Keratinocyte (primary cell): ENCODE results near the gene GUK1. TPM values are rescaled to one million over a fixed set of nuclear protein-coding genes. Genes with fewer than 3 reads are reported as not detected.

Experiments used
- DNase-seq: peaks from one replicate; pipeline ENCODE4 v3.0.0-alpha.2; 2011; ENCODE audit warnings: low read depth, missing footprints, low spot score
- FAIRE-seq: peaks from 2 replicates; lab custom pipeline; 2011; peaks lifted over from hg19 to GRCh38; lab: Jason Lieb, UNC
- H2AFZ ChIP-seq: 2 replicates; pipeline ENCODE4 v1.6.0; 2012; ENCODE audit warnings: low read length, control low read depth, inconsistent platforms; ENCODE audit not compliant: control insufficient read depth
- H3K27ac ChIP-seq: 2 replicates; pipeline ENCODE4 v1.5.1; 2011; ENCODE audit warnings: low read length; ENCODE audit not compliant: control insufficient read depth, insufficient read depth
- H3K27me3 ChIP-seq: 3 replicates; pipeline ENCODE4 v1.6.0; 2011; ENCODE audit warnings: low read length; ENCODE audit not compliant: control insufficient read depth, insufficient read depth; ENCODE audit errors: extremely low read depth
- H3K36me3 ChIP-seq, 2 experiments: 2 replicates in 1 of 2; 3 replicates in 1 of 2; pipeline ENCODE4 v1.5.1; 2011; ENCODE audit warnings: low read length in 2 of 2, mild to moderate bottlenecking in 1 of 2; ENCODE audit not compliant: control insufficient read depth in 2 of 2, insufficient read depth in 2 of 2; ENCODE audit errors: extremely low read depth in 1 of 2
- H3K4me1 ChIP-seq: 3 replicates; pipeline ENCODE4 v1.5.1; 2011; ENCODE audit warnings: low read length; ENCODE audit not compliant: control insufficient read depth, insufficient read depth; ENCODE audit errors: extremely low read depth
- H3K4me2 ChIP-seq: 3 replicates; pipeline ENCODE4 v1.6.0; 2011; ENCODE audit warnings: low read depth, low read length; ENCODE audit not compliant: control insufficient read depth, insufficient read depth; ENCODE audit errors: extremely low read depth
- H3K4me3 ChIP-seq, 3 experiments: fragments of 200-600 bp in 1 of 3; sonication (generic) in 1 of 3; 2 replicates in 2 of 3; 3 replicates in 1 of 3; pipeline ENCODE4 v1.5.1; 2011 to 2016; ENCODE audit warnings: low read length in 3 of 3, mild to moderate bottlenecking in 3 of 3, control low read depth in 2 of 3, inconsistent platforms in 1 of 3, low read depth in 1 of 3, mixed read lengths in 1 of 3, mixed run types in 1 of 3, moderate library complexity in 1 of 3; ENCODE audit not compliant: control insufficient read depth in 2 of 3, insufficient read depth in 2 of 3; ENCODE audit errors: extremely low read depth in 1 of 3
- H3K79me2 ChIP-seq: 2 replicates; pipeline ENCODE4 v1.6.0; 2012; ENCODE audit warnings: low read length; ENCODE audit not compliant: control insufficient read depth, insufficient read depth
- H3K9ac ChIP-seq: 3 replicates; pipeline ENCODE4 v1.6.0; 2011; ENCODE audit warnings: low read length; ENCODE audit not compliant: control insufficient read depth, insufficient read depth; ENCODE audit errors: extremely low read depth
- H3K9me1 ChIP-seq: 3 replicates; pipeline ENCODE4 v1.6.0; 2011; ENCODE audit warnings: low read length; ENCODE audit not compliant: control insufficient read depth, insufficient read depth; ENCODE audit errors: extremely low read depth
- H3K9me3 ChIP-seq: 2 replicates; pipeline ENCODE4 v1.5.1; 2012; ENCODE audit warnings: low read depth, low read length; ENCODE audit not compliant: control insufficient read depth
- H4K20me1 ChIP-seq: 3 replicates; pipeline ENCODE4 v1.6.0; 2011; ENCODE audit warnings: low read length; ENCODE audit not compliant: control insufficient read depth, insufficient read depth; ENCODE audit errors: extremely low read depth
- EZH2 ChIP-seq: IDR thresholded peaks from one replicate; pipeline ENCODE4 v1.6.1; 2012; ENCODE audit warnings: inconsistent platforms, mild to moderate bottlenecking, low read length, moderate library complexity
- dilution Hi-C: fragments of 300-500 bp; cut with MboI; formaldehyde crosslinking; loops from one replicate; pipeline ENCODE4 v1.7.0; 2020; ENCODE audit warnings: low sequenced_read_pairs; ENCODE audit not compliant: extremely low pct_ligation_motif_present
- polyA plus RNA-seq, 5 experiments: library from polyadenylated mRNA; depleted of rRNA in 3 of 5; stranded (reverse) in 3 of 5; stranded (forward) in 1 of 5; unstranded in 1 of 5; fragments of >200 nt; gene quantifications; 1 replicate in 1 of 5; 2 replicates in 3 of 5; 3 replicates in 1 of 5; pipeline versions ENCODE4 v1.2.1 to v1.2.3, GENCODE V29; 2011 to 2012; ENCODE audit warnings: missing spikeins in 2 of 5, low read depth in 1 of 5, low replicate concordance in 1 of 5
- TF ChIP-seq, protein P1 (sequence below), 3 experiments: IDR thresholded peaks in 1 of 3; conservative IDR thresholded peaks in 1 of 3; optimal IDR thresholded peaks in 1 of 3; 2 replicates in 2 of 3; 3 replicates in 1 of 3; pipeline versions ENCODE3 to v1.5.1; 2011; ENCODE audit warnings: low read length in 3 of 3, mild to moderate bottlenecking in 3 of 3, moderate library complexity in 2 of 3, control low read depth in 1 of 3, inconsistent platforms in 1 of 3; ENCODE audit not compliant: insufficient read depth in 2 of 3; ENCODE audit errors: extremely low read depth in 1 of 3

GUK1 gene
- polyA plus RNA-seq, 1 donor (not counting 4 experiments of a cell fraction or from before 2014, with no cell fraction given), result 450 TPM

DNA sequence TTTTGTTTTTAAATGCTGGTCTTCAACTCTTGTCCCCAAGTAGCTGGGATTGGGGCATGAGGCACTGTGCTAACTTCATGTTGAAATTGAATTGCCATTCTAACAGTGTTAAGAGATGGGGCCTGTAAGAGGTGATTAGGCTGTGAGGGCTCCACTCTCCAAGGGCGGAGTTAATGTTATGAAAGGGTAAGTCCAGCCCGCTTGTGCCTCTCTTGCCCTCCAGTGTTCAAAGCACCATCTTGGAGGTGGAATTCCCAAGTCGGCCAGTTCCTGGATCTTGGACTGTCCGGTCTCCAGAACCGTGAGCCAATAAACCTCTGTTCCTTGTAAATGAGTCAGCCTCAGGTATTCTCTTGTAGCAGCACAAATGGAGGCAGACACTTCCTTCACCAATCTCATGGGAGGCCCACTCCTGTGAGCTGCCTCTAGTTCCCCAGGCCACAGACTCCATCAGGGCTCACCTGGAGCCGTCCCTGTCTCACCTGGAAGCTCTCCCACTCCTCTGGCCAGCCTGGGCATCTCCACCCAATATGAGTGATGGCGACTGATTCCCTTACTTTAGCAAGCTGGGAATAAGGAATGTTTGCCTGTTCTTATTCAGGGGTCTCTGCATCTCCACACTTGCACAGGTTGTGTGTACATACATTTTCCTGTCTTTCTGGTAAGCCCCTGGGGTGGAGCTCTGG lies 41.0 kb downstream of the GUK1 start:
- no peaks in the 10 kb centered on the region for H4K20me1 ChIP-seq
- H3K9ac ChIP-seq, result no peak overlapping the region
- H3K27me3 ChIP-seq, result no peaks in the 10 kb centered on the region
- no peak overlapping the region for H2AFZ ChIP-seq
- H3K4me1 ChIP-seq, result no peaks in the 10 kb centered on the region
- H3K4me2 ChIP-seq, result no peak overlapping the region
- no peak for DNase-seq
- H3K9me3 ChIP-seq, result no peaks in the 10 kb centered on the region
- no peak overlapping the region for H3K27ac ChIP-seq
- no peak for FAIRE-seq
- H3K36me3 ChIP-seq, result no peaks in the 10 kb centered on the region
- dilution Hi-C loops, result no loop called here
- H3K9me1 ChIP-seq, result no peaks in the 10 kb centered on the region
- no peak overlapping the region for H3K4me3 ChIP-seq
- no peaks in the 10 kb centered on the region for H3K79me2 ChIP-seq
- no peak for TF ChIP-seq EZH2

DNA sequence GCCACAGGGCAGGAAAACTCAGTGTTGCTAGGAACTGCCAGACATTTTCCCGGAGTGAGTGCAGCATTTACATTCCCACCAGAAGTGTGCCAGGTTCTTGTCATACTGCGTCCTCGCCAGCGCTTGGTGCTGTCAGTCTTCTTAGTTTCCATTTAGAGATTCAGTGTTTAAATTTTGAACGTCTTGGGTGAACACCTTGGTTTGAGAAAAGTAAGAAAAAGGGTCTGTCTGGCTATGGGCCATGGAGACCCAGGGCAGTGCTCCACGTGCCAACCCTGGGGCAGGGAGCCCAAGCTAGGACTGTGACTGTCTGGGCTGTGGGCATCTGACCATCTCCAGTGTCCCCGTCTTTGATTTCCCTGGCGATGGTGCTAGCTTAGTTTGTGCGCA lies 41.6 kb downstream of the GUK1 start:
- H2AFZ ChIP-seq, result no peak overlapping the region
- no peaks in the 10 kb centered on the region for H3K4me1 ChIP-seq
- no peak for TF ChIP-seq EZH2
- TF ChIP-seq, protein P1, sequence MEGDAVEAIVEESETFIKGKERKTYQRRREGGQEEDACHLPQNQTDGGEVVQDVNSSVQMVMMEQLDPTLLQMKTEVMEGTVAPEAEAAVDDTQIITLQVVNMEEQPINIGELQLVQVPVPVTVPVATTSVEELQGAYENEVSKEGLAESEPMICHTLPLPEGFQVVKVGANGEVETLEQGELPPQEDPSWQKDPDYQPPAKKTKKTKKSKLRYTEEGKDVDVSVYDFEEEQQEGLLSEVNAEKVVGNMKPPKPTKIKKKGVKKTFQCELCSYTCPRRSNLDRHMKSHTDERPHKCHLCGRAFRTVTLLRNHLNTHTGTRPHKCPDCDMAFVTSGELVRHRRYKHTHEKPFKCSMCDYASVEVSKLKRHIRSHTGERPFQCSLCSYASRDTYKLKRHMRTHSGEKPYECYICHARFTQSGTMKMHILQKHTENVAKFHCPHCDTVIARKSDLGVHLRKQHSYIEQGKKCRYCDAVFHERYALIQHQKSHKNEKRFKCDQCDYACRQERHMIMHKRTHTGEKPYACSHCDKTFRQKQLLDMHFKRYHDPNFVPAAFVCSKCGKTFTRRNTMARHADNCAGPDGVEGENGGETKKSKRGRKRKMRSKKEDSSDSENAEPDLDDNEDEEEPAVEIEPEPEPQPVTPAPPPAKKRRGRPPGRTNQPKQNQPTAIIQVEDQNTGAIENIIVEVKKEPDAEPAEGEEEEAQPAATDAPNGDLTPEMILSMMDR (optimal IDR thresholded peaks at IDR 0.05 in 1 of 3, IDR thresholded peaks at IDR 0.05 in 1 of 3, conservative IDR thresholded peaks at IDR 0.05 in 1 of 3; ENCODE audit: extremely low read depth in 1 of 3, insufficient read depth in 2 of 3, low read length in 3 of 3), result no peak
- no peak overlapping the region for H3K27ac ChIP-seq
- no peak overlapping the region for H3K9ac ChIP-seq
- FAIRE-seq (no peak), DNase-seq (no peak)
- H3K4me2 ChIP-seq, result no peak overlapping the region
- H3K79me2 ChIP-seq, result no peaks in the 10 kb centered on the region
- no peaks in the 10 kb centered on the region for H3K9me3 ChIP-seq
- dilution Hi-C loops, result no loop called here
- H4K20me1 ChIP-seq, result no peaks in the 10 kb centered on the region
- no peaks in the 10 kb centered on the region for H3K27me3 ChIP-seq
- no peaks in the 10 kb centered on the region for H3K36me3 ChIP-seq
- no peak overlapping the region for H3K4me3 ChIP-seq
- H3K9me1 ChIP-seq, result no peaks in the 10 kb centered on the region
